Psoas muscle (tissue), 8 donors: ENCODE data around the gene UCHL5. TPM values are rescaled to one million over a fixed set of nuclear protein-coding genes. Genes with fewer than 3 reads are reported as not detected.

Experiments used
- ATAC-seq, 4 donors: fragments of 200-7000 bp; cut with Tn5 transposase; one replicate each; pipeline ENCODE4 v1.9.1; 2020; ENCODE audit warnings: moderate library complexity in 3 of 4, mild to moderate bottlenecking in 2 of 4
- DNase-seq, 2 donors: peaks; one replicate each; pipeline ENCODE4 v3.0.0-alpha.2; 2020
- H3K27ac ChIP-seq: fragments of 200-600 bp; one replicate; pipeline ENCODE4 v1.8.0; 2022
- H3K27me3 ChIP-seq, 3 donors: fragments of 200-600 bp in 1 of 3; one replicate each; pipeline versions ENCODE4 v1.6.1 to v1.8.0; 2013 to 2022; ENCODE audit warnings: low read length in 2 of 3, mild to moderate bottlenecking in 2 of 3, moderate library complexity in 1 of 3; ENCODE audit not compliant: insufficient read depth in 3 of 3
- H3K36me3 ChIP-seq, 2 donors: fragments of 200-600 bp in 1 of 2; one replicate each; pipeline versions ENCODE4 v1.6.1 to v1.8.0; 2013 to 2022; ENCODE audit warnings: low read depth in 1 of 2, mild to moderate bottlenecking in 1 of 2, moderate library complexity in 1 of 2; ENCODE audit not compliant: insufficient read depth in 1 of 2
- H3K4me1 ChIP-seq: fragments of 200-600 bp; one replicate; pipeline ENCODE4 v1.8.0; 2022
- H3K4me3 ChIP-seq: fragments of 200-600 bp; one replicate; pipeline ENCODE4 v1.8.0; 2022; ENCODE audit warnings: mild to moderate bottlenecking
- H3K9me3 ChIP-seq: fragments of 200-600 bp; one replicate; pipeline ENCODE4 v1.8.0; 2022
- CTCF ChIP-seq: fragments of 200-600 bp; IDR thresholded peaks from one replicate; pipeline ENCODE4 v1.8.0; 2022; ENCODE audit warnings: antibody characterized with exemption
- WGBS, 3 donors: extraction: QIAGEN DNeasy Blood & Tissue Kit; methylation state at CpG; one replicate each; pipeline versions ENCODE4 v1.1.6 to v1.1.7; 2013; 5-methylcytosine and 5-hydroxymethylcytosine counted together
- intact Hi-C, 2 donors: fragments of 100-400 bp; cut with DNase I; formaldehyde crosslinking; loops; one replicate each; pipeline versions ENCODE4 v1.11.0 to v1.14.2; 2022
- long read RNA-seq, 2 donors: library from polyadenylated mRNA; unstranded; transcript quantifications; one replicate each; pipeline ENCODE4 v2.0.0, GENCODE V29; 2021
- polyA plus RNA-seq, 3 donors: library from polyadenylated mRNA; stranded (reverse); fragments of 200-250 nt; gene quantifications; one replicate each; pipeline ENCODE4 v1.2.3, GENCODE V29; 2013
- total RNA-seq, 4 donors: library from RNA; stranded (reverse); fragmentation: NEBNext Ultra II Directional in 2 of 4; extraction: Animal tissue kit (Norgen Biotek cat#: 25700) in 2 of 4; gene quantifications; one replicate each; pipeline versions ENCODE4 v1.2.1 to v1.2.4, GENCODE V29; 2021 to 2023
- donor health status: healthy with polysubstance abuse.
- donor health status: DM: no; HTN: no; CAD: no; lungs with moderate emphysema.
- donor health status: Bipolar disorder and iron deficiency.
- donor health status: healthy.
- donor health status: DM: yes; HTN: yes; CAD: no.
- donor health status: DM: no; HTN: no; CAD: no.
- donor health status: DM: no; HTN: no; CAD: no.
- donor health status: DM: yes; HTN: yes; CAD: no.

Gene UCHL5
- total RNA-seq: 10 to 100 TPM; 28.3 to 43.3 (median 34.1) TPM
- polyA plus RNA-seq: 10 to 100 TPM; 18.6 to 44.2 (median 25.1) TPM
- long read RNA-seq, donor 1, full-length matches to known transcripts: 30 of 45 reads
- long read RNA-seq, donor 1, partial matches to known transcripts: 2 of 45 reads
- long read RNA-seq, donor 1, other reads (novel, unspliced or antisense): 13 of 45 reads
- long read RNA-seq, donor 2, full-length matches to known transcripts: 67 of 91 reads
- long read RNA-seq, donor 2, partial matches to known transcripts: 5 of 91 reads
- long read RNA-seq, donor 2, other reads (novel, unspliced or antisense): 19 of 91 reads

- ATAC-seq (peak; percentile 96 to 98 (median 98)), DNase-seq (peak; percentile 96 to 98)
- H3K4me3 ChIP-seq: peak within 1 kb of the TSS; percentile 93
- H3K9me3 ChIP-seq: no peaks in the 10 kb centered on the region
- peaks cover 47% of the 10 kb centered on the region for H3K4me1 ChIP-seq
- no peak for TF ChIP-seq CTCF
- intact Hi-C loops: loop anchor here (2.0 to 5.0 kb wide), 4 partner anchors 43 to 63 kb away; partner anchors contain the start of genes CDC73 (in 2 of the 2) and GLRX2 (in 1 of the 2)
- 0 to 1% (median 1%) methylated on average over 65 to 74 of the region's 74 CpGs for WGBS, 3 donors
- H3K27me3 ChIP-seq: no peaks in the 10 kb centered on the region
- H3K36me3 ChIP-seq: no peaks in the 10 kb centered on the region
- H3K27ac ChIP-seq: peak within 1 kb of the TSS; percentile 99
These were observed at the start of gene UCHL5, which contains the start of gene RO60 for GRCh38 chr1:193059282-193060114. TSS of gene UCHL5 (minus strand) at chr1:193059360. CDS start at chr1:193059260, 100 bp downstream. TSS of gene RO60 (plus strand) at chr1:193059612. CDS start at chr1:193069055, 9,443 bp downstream.

- WGBS, 3 donors: 73 to 80% (median 76%) methylated on average over 3 of the region's 3 CpGs
- intact Hi-C loops: no loop called here
- Histone ChIP-seq H3K36me3 (no peaks in the 10 kb centered on the region), H3K27ac (no peak overlapping the region), H3K4me3 (no peak overlapping the region), H3K9me3 (no peaks in the 10 kb centered on the region), H3K27me3 (no peaks in the 10 kb centered on the region), H3K4me1 (peaks cover 28% of the 10 kb centered on the region)
- TF ChIP-seq CTCF: no peak
- no peak for DNase-seq
- ATAC-seq: no peak
These were observed 49.3 kb upstream of the UCHL5 start for GRCh38 chr1:193108471-193108870.

- Histone ChIP-seq H3K27me3 (no peaks in the 10 kb centered on the region), H3K36me3 (peaks cover 0 to 2% of the 10 kb centered on the region in 2 donors), H3K4me1 (peaks cover 25% of the 10 kb centered on the region), H3K9me3 (no peaks in the 10 kb centered on the region), H3K27ac (peak overlapping the region; percentile 97), H3K4me3 (peak overlapping the region; percentile 93)
- WGBS, 3 donors: 32 to 36% (median 32%) methylated on average over 4 of the region's 4 CpGs
- intact Hi-C loops: loop anchor here (1.0 to 2.0 kb wide), 3 partner anchors 16 to 47 kb away; partner anchors contain the start of genes CDC73 (in 1 of the 2), RO60 (in 1 of the 2) and UCHL5 (in 1 of the 2)
- no peak for DNase-seq
- peak in 1 of 4 donors; percentile 23 for ATAC-seq
- TF ChIP-seq CTCF: no peak
These were observed 46.6 kb upstream of the UCHL5 start for GRCh38 chr1:193105821-193106177.

- H3K27me3 ChIP-seq: no peaks in the 10 kb centered on the region
- ATAC-seq (peak; percentile 94 to 96 (median 96)), DNase-seq (peak; percentile 88 to 93)
- 0% methylated on average over 64 to 73 of the region's 73 CpGs for WGBS, 3 donors
- TF ChIP-seq CTCF: no peak
- peaks cover 0 to 9% of the 10 kb centered on the region in 2 donors for H3K36me3 ChIP-seq
- peak within 1 kb of the TSS; percentile 93 for H3K4me3 ChIP-seq
- H3K9me3 ChIP-seq: no peaks in the 10 kb centered on the region
- intact Hi-C loops: loop anchor here (1.0 to 5.0 kb wide), 4 partner anchors 16 to 46 kb away; partner anchors contain the start of genes CDC73 (in 1 of the 2), RO60 (in 1 of the 2) and UCHL5 (in 1 of the 2)
- peaks cover 25% of the 10 kb centered on the region for H3K4me1 ChIP-seq
- peak within 1 kb of the TSS; percentile 97 for H3K27ac ChIP-seq
These were observed 46.0 kb upstream of the UCHL5 start, which contains the start of gene GLRX2 for GRCh38 chr1:193104907-193105820. TSS of gene GLRX2 (minus strand) at chr1:193105414. CDS start at chr1:193105382, 32 bp downstream.
